SK-N-MC (cell line): ENCODE results near the gene ZNF268.

Experiments used
- EZH2 ChIP-seq: fragments of 200-600 bp; sonication (generic); IDR thresholded peaks from one replicate; pipeline ENCODE4 v1.6.1; 2017; ENCODE audit warnings: antibody characterized with exemption
- POLR2AphosphoS5 ChIP-seq: IDR thresholded peaks from 2 replicates; pipeline ENCODE4 v1.6.1; 2012; ENCODE audit warnings: mild to moderate bottlenecking, low read depth, low read length, borderline replicate concordance

DNA sequence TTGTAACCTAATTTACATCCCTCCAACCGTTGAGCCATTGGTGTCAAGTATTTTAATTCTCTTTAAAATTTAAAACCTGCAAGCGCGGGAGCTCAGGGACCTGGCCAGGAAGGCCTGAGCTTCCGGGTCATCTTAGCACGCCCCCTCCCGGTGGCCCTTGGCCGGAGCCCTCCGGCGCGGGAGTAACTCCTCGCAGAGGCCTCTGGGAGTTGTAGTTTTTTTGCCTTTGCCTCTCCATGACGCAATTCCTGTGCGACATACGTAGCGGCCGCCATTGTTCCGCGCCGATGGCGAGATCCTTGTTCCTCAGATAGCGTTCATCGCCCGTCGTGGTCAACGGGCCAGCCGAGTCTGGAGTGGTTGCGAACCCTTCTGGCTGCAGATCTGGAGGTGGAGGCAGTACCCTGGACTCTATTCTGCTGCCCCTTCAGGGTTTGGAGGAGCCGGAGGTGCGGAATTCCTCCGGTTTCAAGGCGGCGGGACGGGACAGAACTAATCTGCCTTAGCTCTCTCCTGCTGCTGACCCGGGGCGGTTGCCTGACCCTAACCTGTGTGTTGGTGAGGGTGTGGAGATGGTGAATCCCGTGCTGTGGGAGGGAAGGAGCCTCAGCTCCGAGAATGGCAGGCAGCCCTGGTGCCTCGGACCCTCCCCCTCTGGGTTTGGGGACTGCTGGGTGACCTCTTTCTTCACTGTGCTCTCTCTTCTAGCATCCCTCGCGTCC, at the start of gene ZNF268:
- TF ChIP-seq POLR2AphosphoS5 (peak; percentile 84), EZH2 (no peak)
